HG03175 (cell line): ENCODE measurements around the gene CCNL2.
"Not testable (repeated sequence)": the region's sequence is repeated elsewhere in the genome, so short reads cannot be mapped to it uniquely, and the experiment has no call there.

Source experiments
- ATAC-seq: cut with Tn5 transposase; IDR thresholded peaks from one replicate; pipeline ENCODE4 v1.9.1; 2021; ENCODE audit warnings: mild to moderate bottlenecking, moderate library complexity; ENCODE audit not compliant: unreplicated experiment

CCNL2 gene

DNA sequence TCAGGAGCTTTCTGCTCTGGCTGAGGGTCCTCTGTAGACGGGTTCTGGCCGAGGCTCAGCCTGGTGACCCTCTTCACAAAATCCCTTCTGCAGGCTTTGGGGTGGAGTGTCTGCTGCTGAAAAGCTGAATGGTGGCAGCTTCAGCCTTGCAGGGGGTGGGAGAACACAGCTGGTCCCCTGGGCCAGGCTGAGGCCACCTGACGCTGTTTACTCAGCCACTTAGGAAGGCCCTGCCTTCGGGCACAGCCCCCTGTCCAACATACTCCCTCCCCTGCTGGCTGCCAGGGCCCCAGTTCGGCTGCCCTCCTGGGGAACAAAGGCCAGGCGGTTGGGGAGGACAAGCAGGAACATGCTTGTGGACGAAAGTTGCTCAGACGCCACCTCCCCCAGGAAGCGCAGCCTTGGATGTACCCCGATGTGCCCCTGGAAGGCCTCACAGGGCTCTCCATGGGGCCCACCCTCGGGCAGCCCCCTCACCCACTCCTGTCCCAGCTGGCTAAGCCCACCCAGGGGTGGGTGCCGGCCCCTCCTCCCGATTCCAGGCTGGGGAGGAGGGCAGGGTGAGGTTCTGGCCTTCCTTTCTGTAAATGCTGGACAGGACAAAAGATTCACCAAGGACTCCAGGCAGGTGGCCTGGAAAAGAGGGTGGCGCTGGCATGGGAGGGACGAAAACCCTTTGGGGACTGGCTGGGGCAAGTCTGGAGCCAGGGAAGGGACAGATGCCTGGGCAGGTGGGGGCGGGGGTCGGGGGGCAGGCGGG lies 22.2 kb upstream of the CCNL2 start, which contains the start of gene ANKRD65:
TSS of gene ANKRD65 (minus strand) at position 130 of the 760 bp plus-strand sequence. CDS start 271 bp downstream, outside the sequence.
- no peak for ATAC-seq

GRCh38 chr1:1420654-1421141 lies 21.6 kb upstream of the CCNL2 start:
- no peak for ATAC-seq

DNA sequence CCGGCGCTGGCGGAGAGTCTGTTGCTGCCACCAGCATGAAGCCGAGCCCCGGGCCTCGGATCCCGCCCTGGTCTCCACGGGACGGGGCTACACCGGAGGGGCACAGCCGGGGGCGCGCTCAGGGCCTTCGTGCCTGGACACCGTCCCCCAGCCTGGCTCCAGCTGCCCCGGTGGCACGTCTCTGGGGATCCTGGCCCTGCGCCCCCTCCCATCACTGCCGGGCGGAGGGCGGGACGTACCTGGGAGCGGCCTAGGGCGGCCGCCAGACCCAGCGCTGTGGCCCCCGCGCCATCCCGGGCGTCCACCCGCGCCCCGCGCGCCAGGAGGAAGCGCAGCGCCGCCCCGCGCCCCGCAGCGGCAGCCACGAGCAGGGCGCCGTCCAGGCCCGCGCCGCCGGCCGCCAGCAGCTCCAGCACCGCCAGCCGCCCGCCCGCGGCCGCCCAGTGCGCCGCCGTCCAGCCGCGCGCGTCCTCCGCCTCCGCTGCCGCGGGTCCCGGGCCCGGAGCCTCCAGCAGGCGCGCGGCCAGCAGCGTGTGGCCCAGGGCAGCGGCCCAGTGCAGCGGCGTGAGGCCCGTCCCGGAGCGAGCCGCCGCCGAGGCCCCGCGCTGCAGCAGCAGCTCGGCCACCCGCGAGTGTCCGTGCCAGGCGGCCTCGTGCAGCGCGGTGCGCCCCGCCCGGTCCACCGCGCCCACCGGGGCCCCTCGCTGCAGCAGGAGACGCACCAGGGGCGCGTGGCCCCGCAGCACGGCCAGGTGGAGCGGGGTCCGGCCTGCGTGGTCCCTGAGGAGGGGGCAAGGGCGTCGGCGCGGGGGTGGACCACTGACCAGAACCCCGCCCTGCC lies 20.9 kb upstream of the CCNL2 start:
- no peak for ATAC-seq

- ATAC-seq: no peak
Measured at GRCh38 chr1:1419363-1419812, 20.3 kb upstream of the CCNL2 start.

DNA sequence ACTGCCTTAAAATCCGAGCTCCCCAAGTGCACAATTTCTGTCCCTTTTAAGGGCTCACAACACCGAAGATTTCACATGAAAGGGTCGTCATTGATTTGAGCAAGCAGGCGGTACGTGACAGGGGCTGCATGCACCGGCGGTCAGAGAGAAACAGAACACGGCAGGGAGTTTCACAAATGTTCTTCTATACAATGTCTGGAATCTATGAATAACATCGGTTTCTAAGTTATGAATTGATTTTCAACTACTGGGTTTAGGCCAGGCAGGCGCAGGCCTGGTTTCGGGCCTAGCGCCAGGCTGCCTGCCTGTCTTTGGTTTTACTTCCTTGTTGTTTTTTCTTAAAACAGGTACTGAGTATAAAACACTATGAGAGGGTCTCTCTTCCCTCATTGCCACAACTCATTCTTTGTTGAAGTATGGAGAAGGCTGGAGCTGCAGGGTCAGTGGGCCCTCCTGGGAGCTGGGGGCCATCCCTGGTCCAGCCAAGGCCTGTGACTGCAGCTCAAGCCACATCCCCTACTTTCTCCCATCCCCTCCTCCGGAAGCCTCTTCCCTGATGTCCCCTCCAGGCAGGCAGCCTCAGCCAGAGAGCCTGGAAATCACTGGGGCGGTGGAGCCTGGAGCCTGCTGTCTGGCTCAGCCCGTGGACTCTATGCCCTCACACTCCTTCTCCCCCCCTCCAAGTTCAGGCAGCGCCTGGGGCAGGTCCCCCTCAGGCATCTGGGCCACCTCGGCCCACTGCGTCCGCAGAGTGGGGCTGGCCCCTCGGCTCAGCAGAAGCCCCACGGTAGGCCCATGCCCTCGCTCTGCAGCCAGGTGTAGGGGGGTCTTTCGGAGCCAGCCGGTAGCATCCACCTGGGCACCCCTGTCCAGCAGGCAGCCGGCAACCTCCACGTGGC lies 19.6 kb upstream of the CCNL2 start:
- no peak for ATAC-seq

- not testable (repeated sequence) for ATAC-seq
Measured at GRCh38 chr1:1417825-1418463, 18.8 kb upstream of the CCNL2 start.

DNA sequence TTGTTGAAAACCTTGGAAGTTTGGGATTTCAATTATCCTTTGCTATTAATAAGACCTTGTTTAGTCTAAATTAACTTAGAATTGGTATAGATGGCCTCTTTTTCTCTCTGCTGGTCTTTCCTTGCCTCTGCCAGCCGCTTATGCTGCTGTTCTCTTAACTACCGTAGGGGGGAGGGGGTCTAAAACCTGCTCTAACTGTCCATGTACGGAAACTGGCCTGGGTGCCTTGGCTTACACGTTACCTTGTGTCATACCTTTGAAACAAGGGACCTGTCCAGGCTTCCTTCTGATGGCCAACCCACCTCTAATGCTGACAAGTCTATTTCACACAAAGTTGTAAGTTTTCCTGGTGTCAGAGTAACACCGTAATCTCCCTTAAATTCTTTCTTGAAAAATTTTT lies 18.3 kb upstream of the CCNL2 start:
- not testable (repeated sequence) for ATAC-seq

- no peak for ATAC-seq
Measured at GRCh38 chr1:1415751-1416150, 16.6 kb upstream of the CCNL2 start.

DNA sequence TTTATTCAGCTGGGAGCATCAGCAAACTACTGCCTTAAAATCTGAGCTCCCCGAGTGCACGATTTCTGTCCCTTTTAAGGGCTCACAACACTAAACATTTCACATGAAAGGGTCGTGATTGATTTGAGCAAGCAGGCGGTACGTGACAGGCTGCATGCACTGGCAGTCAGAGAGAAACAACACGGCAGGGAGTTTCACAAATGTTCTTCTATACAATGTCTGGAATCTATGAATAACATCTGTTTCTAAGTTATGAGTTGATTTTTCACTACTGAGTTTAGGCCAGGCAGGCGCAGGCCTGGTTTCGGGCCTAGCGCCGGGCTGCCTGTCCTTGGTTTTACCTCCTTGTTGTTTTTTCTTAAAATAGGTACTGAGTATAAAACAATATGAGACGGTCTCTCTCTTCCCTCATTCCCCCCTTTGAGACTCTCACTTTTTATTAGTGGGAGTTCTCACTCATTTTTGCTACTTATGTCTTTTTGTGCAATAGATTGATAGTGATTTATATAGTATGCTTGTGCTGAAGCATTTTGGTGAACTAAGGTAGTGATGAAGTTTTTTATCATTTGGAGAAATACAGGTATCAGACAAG lies 13.3 kb upstream of the CCNL2 start:
- ATAC-seq: not testable (repeated sequence)

DNA sequence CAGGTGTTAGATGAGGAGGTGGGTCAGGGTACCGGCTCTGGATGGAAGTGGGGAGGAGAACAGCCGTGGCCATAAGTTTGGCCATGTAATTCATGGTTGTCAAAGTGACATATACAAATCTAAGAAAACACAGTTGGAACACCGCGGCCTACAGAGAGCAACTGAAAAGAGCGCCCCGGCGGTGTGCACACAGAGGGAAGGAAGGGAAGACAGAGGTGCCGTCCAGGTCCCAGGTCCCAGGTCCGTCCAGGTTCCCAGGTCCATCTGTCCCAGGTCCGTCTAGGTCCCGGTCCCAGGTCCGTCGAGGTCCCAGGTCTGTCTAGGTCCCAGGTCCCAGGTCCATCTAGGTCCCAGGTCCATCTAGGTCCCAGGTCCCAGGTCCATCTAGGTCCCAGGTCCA lies 12.5 kb upstream of the CCNL2 start:
- ATAC-seq: no peak

DNA sequence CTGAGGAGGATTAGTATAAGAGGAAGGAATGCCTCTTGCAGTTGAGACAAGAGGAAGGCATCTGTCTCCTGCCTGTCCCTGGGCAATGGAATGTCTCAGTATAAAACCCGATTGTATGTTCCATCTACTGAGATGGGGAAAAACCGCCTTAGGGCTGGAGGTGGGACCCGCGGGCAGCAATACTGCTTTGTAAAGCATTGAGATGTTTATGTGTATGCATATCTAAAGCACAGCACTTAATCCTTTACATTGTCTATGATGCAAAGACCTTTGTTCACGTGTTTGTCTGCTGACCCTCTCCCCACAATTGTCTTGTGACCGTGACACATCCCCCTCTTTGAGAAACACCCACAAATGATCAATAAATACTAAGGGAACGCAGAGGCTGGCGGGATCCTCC lies 11.1 kb upstream of the CCNL2 start:
- ATAC-seq: not testable (repeated sequence)

- ATAC-seq: peak; percentile 15
Measured at GRCh38 chr1:1407636-1408318, 8.6 kb upstream of the CCNL2 start.

DNA sequence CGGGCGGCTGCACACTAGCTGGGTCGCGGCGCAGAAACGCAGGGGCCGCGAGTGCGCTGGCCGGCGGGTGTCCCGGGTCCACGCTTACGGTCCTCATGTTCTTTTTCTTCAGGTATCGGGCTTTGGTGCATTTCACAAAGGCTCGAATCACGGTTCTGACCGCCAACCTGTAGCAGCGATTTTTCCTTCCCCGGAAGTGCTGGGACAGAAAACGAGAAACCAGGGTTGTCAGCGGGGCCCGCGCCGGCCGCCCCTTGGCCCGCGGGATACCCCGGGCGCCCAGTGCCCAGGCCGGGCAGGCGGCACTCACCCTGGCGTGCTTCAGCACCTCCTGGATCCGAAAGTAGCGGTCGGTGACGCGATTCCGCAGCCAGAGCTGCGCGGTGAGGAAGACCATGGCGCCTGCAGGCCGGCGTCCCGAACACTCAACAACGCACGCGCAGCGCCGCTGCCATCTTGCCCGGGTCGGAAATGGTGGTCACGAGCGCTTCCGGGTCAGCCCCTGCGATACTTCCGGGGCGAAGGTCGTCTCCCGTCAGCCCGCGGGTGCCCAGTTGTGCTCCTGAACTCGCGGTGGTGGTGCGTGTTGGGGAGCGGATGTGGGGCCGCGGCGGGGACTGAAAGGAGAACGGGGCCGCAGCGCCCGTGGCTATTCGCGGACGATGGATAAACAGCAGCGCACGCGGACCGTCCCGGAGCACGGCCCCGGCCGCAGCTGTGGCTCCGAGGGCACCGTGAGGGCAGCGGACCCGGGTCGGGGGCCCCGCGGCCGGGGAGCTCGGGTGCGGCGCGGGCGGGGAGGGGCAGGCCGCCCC lies 7.9 kb upstream of the CCNL2 start, which contains the start of gene MRPL20:
TSS of gene MRPL20 (minus strand) at position 473 of the 815 bp plus-strand sequence. CDS start at position 397, 76 bp downstream.
- peak; percentile 90 for ATAC-seq

- no peak for ATAC-seq
Measured at GRCh38 chr1:1406101-1406820, 7.1 kb upstream of the CCNL2 start.

DNA sequence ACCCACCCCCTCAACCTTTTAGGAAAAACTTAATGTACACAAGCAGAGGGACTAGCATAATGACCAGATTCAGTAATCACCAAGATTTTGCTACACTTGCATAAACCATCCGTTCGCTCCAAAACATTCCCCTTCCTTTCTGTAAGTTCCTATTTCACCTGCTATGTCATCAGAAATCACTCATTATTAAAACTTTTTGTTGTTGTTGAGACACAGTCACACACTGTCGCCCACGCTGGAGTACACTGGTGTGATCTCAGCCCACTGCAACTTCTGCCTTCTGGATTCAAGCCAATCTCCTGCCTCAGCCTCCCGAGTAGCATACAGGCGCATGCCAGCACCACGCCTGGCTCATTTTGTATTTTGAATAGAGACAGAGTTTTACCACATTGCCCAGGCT lies 4.5 kb upstream of the CCNL2 start:
- ATAC-seq: no peak

DNA sequence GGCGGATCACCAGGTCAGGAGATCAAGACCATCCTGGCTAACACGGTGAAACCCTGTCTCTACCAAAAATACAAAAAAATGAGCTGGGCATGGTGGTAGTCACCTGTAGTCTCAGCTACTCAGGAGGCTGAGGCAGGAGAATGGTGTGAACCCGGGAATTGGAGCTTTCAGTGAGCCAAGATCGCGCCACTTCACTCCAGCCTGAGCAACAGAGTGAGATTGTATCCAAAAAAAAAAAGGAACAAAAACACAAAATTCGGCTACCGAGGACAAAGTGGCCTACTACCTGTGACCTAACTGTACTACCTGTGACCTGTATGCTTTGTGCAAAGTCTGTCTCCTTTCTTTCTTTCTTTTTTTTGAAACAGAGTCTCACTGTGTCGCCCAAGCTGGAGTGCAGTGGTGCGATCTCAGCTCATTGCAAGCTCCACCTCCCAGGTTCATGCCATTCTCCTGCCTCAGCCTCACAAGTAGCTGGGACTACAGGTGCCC lies 3.8 kb upstream of the CCNL2 start:
- ATAC-seq: not testable (repeated sequence)
